Stimulated activated CD8-positive, alpha-beta memory T cell treated with anti-CD3 and anti-CD28 coated beads, Interleukin-7, amount 100 ng/mL, for 4 hours (primary cell): ENCODE data around the gene ATL1.
"Not testable (repeated sequence)": the region's sequence is repeated elsewhere in the genome, so short reads cannot be mapped to it uniquely, and the experiment has no call there.

Source experiments
- DNase-seq, 2 donors: peaks; one replicate each; pipeline ENCODE4 v3.0.0-alpha.2; 2020; ENCODE audit warnings: low read depth in 2 of 2

Gene ATL1

DNA sequence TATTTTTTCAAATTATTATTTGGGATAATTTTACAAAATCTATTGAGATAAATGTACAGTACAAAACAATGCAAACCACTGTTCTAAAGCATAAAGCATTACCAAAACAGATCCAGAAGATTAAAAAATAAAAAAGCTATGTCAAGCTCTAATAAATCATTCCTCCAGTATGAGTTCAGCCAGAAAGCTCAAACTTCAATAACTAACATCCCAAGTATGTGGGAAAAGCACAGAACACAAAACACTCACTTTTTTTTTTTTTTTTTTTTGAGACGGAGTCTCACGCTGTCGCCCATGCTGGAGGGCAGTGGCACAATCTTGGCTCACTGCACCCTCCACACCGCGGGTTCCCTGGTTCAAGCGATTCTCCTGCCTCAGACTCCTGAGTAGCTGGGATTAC is 96.8 kb downstream of the ATL1 start:
- no peak for DNase-seq

DNA sequence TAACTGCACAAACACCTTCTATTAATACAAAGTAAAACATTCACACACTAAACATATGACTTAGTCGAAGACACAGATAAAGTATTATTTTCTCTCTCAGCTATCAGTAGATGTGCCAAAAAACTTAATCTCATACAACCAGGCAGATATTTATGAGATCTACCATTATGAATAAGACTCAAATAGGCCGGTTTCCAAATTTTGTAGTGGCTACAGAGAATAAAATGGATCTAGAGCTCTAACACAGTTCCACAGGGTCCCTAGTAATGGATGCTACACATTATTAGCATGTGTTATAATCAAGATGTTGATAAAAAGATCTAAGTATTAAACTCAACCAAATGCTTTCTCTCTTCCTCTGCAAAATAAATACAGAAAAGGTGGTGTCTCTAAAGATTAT is 97.8 kb downstream of the ATL1 start:
- no peak for DNase-seq

DNA sequence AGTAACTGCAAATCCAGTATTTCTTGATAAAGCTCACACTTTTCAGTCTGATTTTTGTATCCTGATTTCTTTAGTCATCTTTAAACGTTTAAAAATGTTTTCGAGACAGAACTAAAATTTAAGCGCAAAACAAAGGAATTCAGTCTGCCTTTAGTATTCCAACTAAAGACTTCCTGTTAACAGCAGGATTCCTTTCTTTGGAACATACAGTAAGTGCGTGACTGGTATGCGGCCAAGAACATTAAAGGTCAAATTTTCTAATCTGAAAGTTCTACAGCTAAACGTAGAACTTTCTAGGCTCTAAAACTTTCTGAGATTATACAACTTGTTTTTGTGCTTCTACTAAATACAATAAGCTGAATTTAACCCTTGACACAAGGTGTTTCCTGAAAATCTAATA is 98.3 kb downstream of the ATL1 start:
- no peak for DNase-seq

DNA sequence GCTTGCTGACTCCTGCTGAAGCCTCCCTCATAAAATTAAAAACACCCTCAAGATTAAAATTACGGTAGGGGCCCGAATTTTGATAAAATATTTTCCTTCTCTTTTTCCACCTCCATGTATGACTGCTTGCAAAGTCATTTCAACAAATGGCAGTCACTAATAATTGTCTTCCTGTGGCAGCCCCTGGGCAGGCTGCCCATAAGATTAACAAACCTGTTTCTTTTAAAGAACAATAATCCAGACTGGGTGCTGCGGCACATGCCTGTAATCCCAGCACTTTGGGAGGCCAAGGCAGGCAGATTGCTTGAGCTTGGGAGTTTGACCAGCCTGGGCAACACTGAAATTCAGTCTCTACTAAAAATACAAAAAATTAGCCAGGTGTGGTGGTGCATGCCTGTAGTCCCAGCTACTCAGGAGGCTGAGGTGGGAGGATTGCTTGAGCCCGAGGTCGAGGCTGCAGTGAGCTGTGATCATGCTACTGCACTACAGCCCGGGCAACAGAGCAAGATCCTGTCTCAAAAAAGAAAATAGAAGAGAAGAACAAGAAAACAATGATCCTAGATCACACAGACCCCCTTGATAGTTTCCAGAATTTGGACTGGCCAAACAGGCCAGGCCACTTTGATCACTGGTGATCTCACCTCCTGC is 99.5 kb downstream of the ATL1 start:
- DNase-seq, result no peak

DNA sequence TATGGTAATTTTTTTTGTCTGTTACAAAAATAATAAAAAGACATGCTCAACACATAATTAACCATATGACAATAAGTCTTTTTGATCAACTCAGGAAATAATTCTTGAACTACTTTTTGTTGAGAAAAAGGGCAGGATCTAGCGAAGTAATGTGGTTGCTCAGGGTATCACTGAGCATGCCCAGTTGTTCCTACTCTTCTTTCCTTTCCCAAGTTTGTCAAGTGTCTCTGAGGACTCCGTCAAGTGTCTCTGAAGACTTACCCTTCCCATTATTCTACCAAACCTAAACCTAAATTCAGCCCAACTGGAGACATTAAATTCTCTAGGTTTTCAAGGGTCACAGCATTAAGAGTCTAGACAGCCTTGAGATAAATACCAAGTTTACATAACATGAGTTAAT is 104.6 kb downstream of the ATL1 start:
- DNase-seq, result not testable (repeated sequence)

DNA sequence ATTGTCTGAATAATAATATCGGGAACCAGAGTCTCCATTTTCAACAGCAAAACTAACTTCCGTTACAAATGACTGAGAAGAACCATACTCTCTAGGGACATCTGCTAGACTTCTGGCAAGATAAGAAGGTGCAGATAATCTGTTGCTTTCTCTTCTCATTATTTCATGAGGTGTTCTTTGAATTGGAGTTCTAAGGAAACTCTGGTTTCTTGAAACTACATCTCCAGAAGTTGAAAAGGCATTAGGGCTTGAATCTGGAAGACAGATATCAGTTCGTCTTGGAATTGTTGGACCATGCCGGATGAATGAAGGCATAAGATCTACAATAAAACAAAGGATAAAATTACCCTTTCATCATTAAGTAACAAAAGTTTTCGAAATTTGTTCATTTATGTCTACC is 105.4 kb downstream of the ATL1 start:
- DNase-seq, result not testable (repeated sequence)

DNA sequence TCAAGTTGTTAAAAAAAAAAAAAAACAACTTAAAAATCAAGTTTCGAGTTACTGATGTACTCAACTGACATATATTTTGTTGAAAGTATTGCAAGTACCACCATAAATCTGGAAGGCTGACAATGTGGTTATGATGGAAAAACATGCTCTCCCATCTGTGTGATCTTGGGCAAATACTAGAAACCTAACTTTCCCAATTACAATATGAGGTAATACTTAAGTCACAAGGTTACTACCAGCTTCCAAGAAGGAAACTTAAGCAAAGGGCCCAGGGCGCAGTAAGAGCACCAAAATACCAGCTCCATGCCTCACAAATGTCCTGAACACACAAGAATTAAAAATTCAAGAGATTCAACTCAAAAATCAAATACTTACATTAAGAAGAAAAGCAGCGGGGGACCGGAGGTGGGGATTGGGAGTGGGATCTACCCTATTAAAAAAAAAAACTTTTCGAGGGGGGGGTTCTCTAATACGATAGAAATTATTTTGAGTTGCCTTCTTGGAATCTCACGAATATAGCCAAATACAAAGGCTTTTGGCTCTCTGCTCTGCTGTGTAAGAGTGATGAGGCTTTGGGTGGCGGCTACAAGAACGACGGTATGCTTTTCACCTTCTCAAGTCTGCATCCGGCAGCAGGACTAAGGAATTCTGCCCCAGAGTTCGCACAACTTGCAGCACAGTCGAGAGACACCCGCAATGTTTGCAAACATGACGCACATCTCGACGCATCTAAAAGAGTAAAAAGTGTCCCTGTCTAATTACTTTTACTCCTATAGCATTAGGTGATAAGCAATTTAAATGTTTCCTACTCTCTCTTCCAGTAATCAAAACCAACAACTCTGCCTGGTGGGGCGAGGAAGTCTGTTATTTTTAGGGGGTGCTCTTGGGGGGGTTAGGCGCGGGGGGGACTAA is 107.1 kb downstream of the ATL1 start:
- DNase-seq, result no peak

DNA sequence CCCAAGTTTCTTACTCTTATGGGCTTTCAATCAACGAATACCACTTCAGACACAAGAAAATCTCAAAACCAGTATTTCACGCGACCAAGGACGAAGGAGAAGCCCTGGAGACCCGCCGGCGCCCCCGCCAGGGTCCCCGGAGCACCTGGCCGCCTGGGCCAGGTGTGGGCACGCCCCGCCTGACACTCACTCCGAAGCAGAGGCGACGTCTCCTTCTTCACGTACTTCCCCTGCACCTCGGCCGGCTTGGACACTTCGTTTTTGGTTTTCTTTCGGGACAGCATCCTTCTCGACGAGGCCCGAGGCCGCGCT is 107.7 kb downstream of the ATL1 start:
- peak in 1 of 2 donors; percentile 5 for DNase-seq

DNA sequence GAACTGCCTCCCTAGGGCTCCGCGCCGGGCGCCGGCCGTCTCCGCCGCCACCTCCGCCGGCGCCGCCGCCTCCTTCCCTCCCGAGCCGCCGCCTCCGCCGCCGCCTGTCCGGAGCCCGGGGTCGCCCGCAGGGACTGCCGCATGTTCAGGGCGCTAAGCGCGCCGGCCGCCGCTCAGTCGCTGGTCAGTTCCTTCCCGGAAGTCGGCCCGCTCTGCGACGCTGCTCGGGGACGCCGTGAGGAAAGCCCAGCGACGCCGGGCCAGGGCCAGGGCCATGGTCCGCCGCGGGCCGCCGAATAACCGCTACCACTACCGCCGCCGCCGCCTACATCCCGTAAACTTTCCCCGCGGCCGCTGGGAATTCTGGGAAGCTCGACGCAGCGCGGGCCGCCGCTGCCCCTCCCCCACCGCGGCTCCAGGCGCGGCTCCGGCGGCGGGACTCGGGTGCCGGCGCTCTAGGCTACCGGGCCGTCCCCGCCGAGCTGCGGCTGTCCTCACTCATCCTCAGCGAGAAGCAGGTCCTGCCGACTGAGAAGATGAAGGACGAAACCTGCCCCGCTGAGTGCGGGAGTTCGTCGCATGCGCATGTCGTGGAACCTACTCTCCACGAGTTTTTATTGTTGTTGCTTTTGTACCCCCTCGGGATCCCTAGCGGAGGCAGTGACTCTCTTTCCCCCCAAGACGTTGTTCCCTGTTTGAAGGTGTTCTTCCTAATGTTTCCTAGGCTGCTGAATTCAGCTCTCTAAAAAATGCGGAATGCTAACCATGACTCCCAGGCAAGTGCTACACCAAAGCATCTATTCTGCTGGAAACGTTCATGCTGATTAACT is 108.3 kb downstream of the ATL1 start, which contains the start of gene SAV1:
Gene SAV1, minus strand, starts transcription at position 311 of the 830 bp plus-strand sequence. CDS start 339 bp downstream, outside the sequence.
- peak; percentile 0 to 46 for DNase-seq

DNA sequence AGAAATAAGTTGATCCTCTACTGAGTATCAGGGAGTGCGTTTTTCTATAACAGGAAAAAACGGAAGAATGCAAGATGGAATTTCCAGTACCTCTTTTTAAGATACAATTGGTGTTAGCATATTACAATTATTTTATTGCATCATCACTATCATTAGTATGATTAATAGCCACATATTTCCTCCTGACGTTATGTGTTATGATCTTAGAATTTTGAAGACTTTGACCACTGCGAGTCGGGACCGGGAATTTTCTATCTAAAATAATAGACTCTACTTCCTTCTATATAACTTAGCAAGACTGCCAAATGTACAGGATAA is 108.8 kb downstream of the ATL1 start:
- no peak for DNase-seq

DNA sequence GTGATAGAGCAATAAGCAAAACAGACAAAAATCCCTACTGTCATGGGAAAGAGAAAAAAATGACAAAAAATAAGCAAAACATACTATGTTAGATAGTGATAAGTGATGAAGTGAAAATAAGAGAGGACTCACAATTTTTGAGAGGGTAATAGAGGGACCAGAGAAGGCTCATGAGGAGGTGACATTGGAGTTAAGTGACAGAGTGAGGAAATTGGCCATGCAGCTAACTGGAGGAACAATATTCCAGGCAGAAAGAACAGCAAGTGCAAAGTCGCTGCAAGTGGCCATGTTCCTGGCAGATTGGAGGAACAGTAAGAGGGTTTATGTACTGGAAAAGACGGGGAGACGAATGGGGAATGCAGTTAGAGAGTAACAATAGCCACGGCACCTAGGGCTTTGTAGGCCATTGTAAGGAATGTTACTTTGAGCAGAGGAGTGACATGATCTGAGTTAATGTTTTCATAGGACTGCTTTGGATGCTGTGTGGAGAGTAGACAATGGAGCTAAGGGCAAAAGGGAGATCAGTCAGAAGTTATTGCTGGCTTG is 109.6 kb downstream of the ATL1 start:
- no peak for DNase-seq

DNA sequence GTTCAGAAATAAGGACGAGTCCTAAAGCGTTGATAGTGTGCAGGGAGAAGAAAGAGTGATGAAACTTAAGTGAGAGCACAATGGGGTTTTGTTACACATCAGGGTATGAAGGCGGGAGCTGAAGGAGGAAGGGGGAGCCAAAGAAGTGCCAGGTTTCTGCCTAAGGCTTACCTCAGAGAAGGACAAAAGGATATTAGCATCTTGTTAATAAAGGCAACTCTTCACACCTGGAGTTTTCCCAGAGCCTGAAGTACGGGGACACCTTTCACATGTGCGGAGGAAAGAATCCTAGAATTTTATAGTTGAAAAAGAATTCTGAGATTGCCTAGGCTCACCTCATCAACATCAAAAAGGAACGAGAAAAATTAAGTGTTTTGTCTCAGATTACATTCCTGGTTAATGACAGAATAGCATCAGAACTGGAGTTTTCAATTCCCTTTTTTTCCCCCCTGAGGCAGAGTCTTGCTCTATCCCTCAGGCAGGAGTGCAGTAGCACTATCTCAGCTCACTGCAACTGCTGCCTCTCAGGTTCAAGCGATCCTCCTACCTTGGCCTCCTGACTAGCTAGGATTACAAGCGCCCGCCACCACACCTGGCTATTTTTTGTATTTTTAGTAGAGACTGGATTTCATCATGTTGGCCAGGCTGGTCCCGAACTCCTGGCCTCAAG is 110.4 kb downstream of the ATL1 start:
- DNase-seq, result no peak

DNA sequence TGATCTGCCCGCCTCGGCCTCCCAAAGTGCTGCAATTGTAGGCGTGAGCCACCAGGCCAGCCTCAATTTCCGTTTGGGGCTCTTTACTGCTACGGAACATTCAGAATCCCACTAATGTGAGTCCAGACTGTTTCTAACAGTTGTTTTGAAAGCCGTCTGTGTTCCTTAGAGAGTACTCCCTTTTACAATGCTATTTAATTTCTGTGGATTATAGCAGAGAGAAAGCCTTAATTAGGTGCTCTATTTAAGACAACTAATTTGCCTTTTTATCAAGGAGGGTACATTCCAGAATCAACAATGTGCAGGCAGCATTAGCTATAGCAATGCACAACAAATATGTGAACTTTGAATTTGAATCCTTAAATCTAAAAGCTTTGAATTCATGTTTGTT is 110.9 kb downstream of the ATL1 start:
- no peak for DNase-seq

DNA sequence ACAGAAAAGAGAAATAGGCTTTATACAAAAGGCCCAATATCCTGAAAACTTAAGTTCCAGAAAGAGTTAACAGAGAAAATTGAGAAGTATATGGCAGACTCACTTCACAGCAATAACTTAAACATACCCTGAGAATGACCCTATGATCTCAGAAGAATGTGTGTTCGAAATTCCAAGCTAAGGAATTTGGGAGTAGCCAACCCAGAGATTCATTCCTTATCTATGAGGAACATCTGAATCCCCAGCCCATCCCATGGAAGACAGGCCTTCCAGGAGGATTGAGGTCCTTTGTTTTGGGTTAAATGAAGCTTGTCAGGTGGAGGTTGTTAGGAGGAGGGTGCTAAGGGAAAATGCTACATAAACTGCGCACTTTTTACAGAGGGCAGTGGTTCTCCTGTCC is 115.7 kb downstream of the ATL1 start:
- no peak for DNase-seq

DNA sequence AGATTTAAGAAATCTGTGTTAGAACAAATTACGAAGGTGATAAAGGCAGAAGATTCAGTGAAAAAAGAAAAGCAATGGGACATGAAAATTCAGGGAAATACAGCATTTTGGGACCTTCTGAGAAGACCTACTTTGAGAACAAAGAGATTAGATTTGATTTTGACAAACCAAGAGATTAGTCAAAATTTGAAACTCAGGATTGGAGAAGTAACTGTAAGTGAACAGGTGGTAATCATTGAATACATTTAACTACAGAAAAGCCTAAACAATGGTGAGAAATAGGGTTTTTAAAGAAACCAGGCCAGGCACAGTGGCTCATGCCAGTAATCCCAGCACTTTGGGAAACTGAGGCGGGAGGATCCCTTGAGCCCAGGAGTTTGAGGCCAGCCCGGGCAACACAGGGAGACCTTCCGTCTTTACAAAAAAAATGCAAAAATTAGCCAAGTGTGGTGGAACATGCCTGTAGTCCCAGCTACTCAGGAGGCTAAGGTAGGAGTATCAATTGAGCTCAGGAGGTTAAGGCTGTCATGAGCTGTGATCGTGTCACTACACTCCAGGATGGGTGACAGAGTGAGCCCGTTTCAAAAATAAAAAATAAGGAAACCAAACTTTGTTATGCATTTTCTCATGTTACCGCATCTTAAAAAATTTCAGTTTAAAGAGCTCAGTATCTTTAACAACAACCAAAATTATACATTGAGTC is 117.0 kb downstream of the ATL1 start:
- DNase-seq, result no peak

DNA sequence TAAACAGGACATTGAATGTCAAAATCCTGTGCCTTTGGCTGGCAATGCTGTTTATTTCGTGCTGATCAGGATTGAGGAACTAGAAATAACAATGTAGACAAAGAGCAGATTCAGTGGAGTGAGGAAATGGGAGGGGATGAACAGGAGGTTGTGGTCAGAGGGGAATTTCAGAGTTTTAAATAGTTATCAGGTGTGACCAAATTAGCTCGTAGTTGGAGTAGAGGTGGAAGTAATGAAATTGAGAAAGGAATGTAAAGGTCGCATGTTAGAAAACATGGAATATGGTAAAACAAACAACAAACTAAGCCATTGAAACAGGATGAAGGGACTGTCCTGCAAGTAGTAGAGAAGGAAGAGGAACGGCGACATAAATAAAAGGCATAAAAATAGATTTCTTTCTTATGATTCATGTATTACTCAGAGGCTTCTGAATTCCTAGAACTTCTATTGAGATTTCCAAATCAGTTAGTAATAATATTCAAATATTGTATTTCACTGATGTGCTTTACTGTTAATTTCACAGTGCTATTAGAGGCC is 117.7 kb downstream of the ATL1 start:
- no peak for DNase-seq

DNA sequence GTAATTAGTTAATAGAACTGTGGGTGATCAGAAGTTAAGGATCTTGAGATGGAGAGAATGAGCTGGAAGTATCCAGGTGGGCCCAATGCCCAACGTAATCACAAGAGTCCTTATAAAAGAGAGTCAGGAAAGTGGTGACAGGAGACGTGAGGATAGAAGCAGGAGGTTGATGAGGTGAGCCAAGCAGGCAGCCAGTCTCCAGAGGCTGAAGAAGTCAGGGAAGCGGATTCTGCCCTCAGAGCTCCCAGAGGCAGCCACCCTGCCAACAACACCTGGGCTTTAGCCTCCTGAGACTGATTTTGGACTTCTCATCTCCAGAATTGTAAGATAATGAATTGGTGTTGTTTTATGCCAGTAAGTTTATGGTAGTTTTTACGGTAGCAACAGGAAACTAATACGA is 118.2 kb downstream of the ATL1 start:
- DNase-seq, result no peak

DNA sequence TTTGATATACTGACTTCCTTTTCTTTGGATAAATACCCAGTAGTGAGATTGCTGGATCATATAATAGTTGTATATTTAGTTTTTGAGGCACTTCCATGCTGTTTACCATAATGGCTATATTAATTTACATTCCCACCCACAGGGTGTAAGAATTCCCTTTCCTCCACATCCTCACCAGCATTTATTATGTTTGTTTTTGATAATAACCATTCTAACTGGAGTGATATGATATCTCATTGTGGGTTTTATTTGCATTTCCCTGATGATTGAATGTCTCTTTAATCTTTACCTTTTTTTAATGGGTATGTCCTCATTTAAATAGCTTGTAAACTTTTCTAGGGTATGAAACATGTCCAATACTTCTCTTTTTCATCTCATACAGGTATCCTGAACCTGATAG is 119.7 kb downstream of the ATL1 start:
- DNase-seq, result no peak
